ENCODE data around the gene HOXB5. TPM values are rescaled to one million over a fixed set of nuclear protein-coding genes. Genes with fewer than 3 reads are reported as not detected.
A peak's percentile ranks its signal among the peaks of the same experiment; 100 is the strongest.

HOXB5 gene
- total and polyA plus RNA-seq, 10 of the 15 experiments (the other 5 are each of a cell fraction or from before 2014, with no cell fraction given) = not detected

- Histone ChIP-seq H4K20me1 (ENCODE audit: control insufficient read depth, insufficient read depth) (no peaks in the 10 kb centered on the region), H3K9me3 (replicated peaks; ENCODE audit: control insufficient read depth, insufficient read depth, low read length) (no peaks in the 10 kb centered on the region), H3K36me3 (ENCODE audit: control insufficient read depth in 2 of 2, insufficient read depth in 2 of 2, low read length in 1 of 2) (no peaks in the 10 kb centered on the region; a peak in 1 of 4 replicates), H3K9ac (ENCODE audit: control insufficient read depth, insufficient read depth, low read length) (no peak overlapping the region), H3K4me1 (ENCODE audit: control insufficient read depth, insufficient read depth, low read length) (no peaks in the 10 kb centered on the region), H3K27ac (ENCODE audit: control insufficient read depth, insufficient read depth) (no peak overlapping the region), H3K79me2 (ENCODE audit: control insufficient read depth, insufficient read depth, low read length) (no peaks in the 10 kb centered on the region), H2AFZ (ENCODE audit: control insufficient read depth, low read depth, low read length) (no peak overlapping the region), H3K4me3 (no peak overlapping the region), H3K27me3 (replicated peaks in 1 of 2; ENCODE audit: control insufficient read depth in 2 of 2, insufficient read depth in 2 of 2, low read length in 1 of 2) (no peaks in the 10 kb centered on the region), H3K4me2 (ENCODE audit: control insufficient read depth, insufficient read depth) (no peak overlapping the region)
- ChIA-PET POLR2A (interaction anchor here (1.0 kb wide), 1 partner anchor 12 kb away, joined by 3 read pairs; no protein-coding TSS in a partner anchor), CTCF (interaction anchor here (0.7 kb wide), 1 partner anchor 194 kb away, joined by 3 read pairs; no protein-coding TSS in a partner anchor), SMC1A (ENCODE audit: uncharacterized antibody, unreplicated experiment) (interaction anchor here (1.2 kb wide), 1 partner anchor 13 kb away, joined by 3 read pairs; no protein-coding TSS in a partner anchor), RAD21 (ENCODE audit: unreplicated experiment) (interaction anchor here (1.4 kb wide), 1 partner anchor 76 kb away, joined by 3 read pairs; no protein-coding TSS in a partner anchor)
- in situ Hi-C loops (cut with MboI) (no loop called here), intact Hi-C loops (cut with micrococcal nuclease; ENCODE audit: unreplicated experiment) (no loop called here)
- no peak for FAIRE-seq
- DNase-seq (ENCODE audit: low read depth, low spot score) = no peak
- no TSS peak for BruUV-seq (replicated peaks)
- no peak for ATAC-seq
- 45% methylated on average over 33 of the region's 33 CpGs for WGBS (ENCODE audit: insufficient coverage, insufficient replicate concordance, low lambda C conversion rate, missing lambda C conversion rate)
- no peak for TF ChIP-seq JUND (IDR thresholded peaks at IDR 0.05; ENCODE audit: low read depth, low read length)
- TF ChIP-seq ZSCAN29 (IDR thresholded peaks at IDR 0.05) = no peak
- 0 out of 2 replicates have a peak, but pooled peaks have one; percentile 25 for TF ChIP-seq RAD51 (IDR thresholded peaks at IDR 0.05)
- TF ChIP-seq NR2F1 (conservative IDR thresholded peaks at IDR 0.05) = no peak
- no peak for TF ChIP-seq WRNIP1 (IDR thresholded peaks at IDR 0.05; ENCODE audit: borderline replicate concordance, low read depth, low read length)
Observed at GRCh38 chr17:48568499-48569239, 24.9 kb downstream of the HOXB5 start.

Data from GM12878 (cell line).